Large intestine (tissue), 3 donors: ENCODE results near the gene SETD5. TPM values are rescaled to one million over a fixed set of nuclear protein-coding genes. Genes with fewer than 3 reads are reported as not detected.
"Not testable (repeated sequence)": the region's sequence is repeated elsewhere in the genome, so short reads cannot be mapped to it uniquely, and the experiment has no call there.

Experiments used
- DNase-seq, 2 donors: peaks; one replicate each; pipeline versions ENCODE4 v3.0.0 to v3.0.0-alpha.2; 2013
- H3K27ac ChIP-seq: one replicate; pipeline ENCODE4 v1.5.1; 2013; ENCODE audit warnings: low read length
- H3K27me3 ChIP-seq: 2 replicates; pipeline ENCODE4 v1.6.1; 2013; ENCODE audit warnings: low read length; ENCODE audit not compliant: control insufficient read depth, insufficient read depth
- H3K36me3 ChIP-seq: 2 replicates; pipeline ENCODE4 v1.6.1; 2013; ENCODE audit warnings: low read length; ENCODE audit not compliant: control insufficient read depth, insufficient read depth
- H3K4me1 ChIP-seq: one replicate; pipeline ENCODE4 v1.6.1; 2013; ENCODE audit warnings: low read length; ENCODE audit not compliant: control insufficient read depth, insufficient read depth
- H3K4me3 ChIP-seq: one replicate; pipeline ENCODE4 v1.5.1; 2013; ENCODE audit warnings: low read length
- H3K9me3 ChIP-seq: one replicate; pipeline ENCODE4 v1.6.1; 2013; ENCODE audit warnings: mild to moderate bottlenecking, low read depth, low read length, moderate library complexity; ENCODE audit not compliant: control insufficient read depth
- WGBS: methylation state at CpG from one replicate; pipeline ENCODE4 v1.1.5; 2013; ENCODE audit warnings: low lambda C conversion rate; ENCODE audit not compliant: insufficient coverage; 5-methylcytosine and 5-hydroxymethylcytosine counted together
- polyA plus RNA-seq: library from polyadenylated mRNA; unstranded; fragments of 120-200 nt; gene quantifications from one replicate; pipeline ENCODE4 v1.2.1, GENCODE V29; 2013

Gene SETD5
- polyA plus RNA-seq, 1 donor = 102 TPM

GRCh38 chr3:9455596-9456131, 58.2 kb downstream of the SETD5 start:
- H3K36me3 ChIP-seq = peaks cover 61% of the 10 kb centered on the region
- no peaks in the 10 kb centered on the region for H3K27me3 ChIP-seq
- no peak overlapping the region for H3K27ac ChIP-seq
- 100% methylated on average over 1 of the region's 1 CpG for WGBS
- no peak overlapping the region for H3K4me3 ChIP-seq
- no peaks in the 10 kb centered on the region for H3K4me1 ChIP-seq
- no peaks in the 10 kb centered on the region for H3K9me3 ChIP-seq
- no peak for DNase-seq

- 80% methylated on average over 1 of the region's 3 CpGs for WGBS
- Histone ChIP-seq H3K27ac (no peak overlapping the region), H3K27me3 (no peaks in the 10 kb centered on the region), H3K4me1 (no peaks in the 10 kb centered on the region), H3K9me3 (no peaks in the 10 kb centered on the region), H3K36me3 (peaks cover 83% of the 10 kb centered on the region), H3K4me3 (no peak overlapping the region)
- no peak for DNase-seq
Measured at GRCh38 chr3:9467451-9467850, 70.0 kb downstream of the SETD5 start.

DNA sequence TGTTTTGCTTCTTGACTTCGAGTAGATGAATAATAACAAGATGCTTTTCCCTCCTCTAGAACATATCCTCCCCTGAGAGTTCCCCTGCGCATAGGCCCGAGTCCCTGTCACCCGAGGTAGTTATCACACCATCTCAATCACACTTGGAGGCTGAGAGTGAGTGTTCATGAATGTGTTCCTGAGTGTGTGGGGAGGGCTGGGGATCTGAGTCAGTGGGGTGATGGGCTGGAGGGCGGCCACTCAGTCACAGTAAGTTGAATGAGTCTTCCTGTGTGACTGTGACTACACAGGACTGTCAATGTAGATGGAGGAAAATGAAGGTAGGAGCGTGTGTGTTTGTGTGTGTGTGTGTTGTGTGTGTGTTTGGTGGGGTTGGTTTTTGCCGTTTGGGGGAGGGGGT, 71.0 kb downstream of the SETD5 start:
- no peak for DNase-seq
- no peak overlapping the region for H3K4me3 ChIP-seq
- H3K9me3 ChIP-seq = no peaks in the 10 kb centered on the region
- H3K27ac ChIP-seq = no peak overlapping the region
- 100% methylated on average over 1 of the region's 7 CpGs for WGBS
- no peaks in the 10 kb centered on the region for H3K27me3 ChIP-seq
- H3K4me1 ChIP-seq = no peaks in the 10 kb centered on the region
- H3K36me3 ChIP-seq = peaks cover 85% of the 10 kb centered on the region

DNA sequence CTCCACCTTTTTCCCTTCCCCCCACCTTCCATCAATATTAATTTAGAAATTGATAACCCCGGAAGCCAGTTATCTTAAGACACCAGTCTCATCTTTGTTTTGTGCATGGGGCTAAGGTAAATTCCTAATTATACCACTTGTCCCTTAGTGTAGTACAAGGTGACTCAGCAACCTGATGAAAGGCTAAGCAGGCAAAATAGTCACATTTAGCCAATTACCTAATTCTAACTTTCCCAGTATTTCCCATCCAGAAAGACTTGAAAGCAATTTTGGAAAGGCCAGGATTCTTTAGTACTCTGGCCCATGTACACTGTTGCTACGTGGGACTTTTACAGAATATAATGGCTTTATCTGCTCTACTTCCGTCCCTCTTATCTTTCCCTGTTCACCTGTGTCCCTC, 72.6 kb downstream of the SETD5 start:
- no peaks in the 10 kb centered on the region for H3K27me3 ChIP-seq
- H3K27ac ChIP-seq = no peak overlapping the region
- no peak for DNase-seq
- WGBS = 90% methylated on average over 2 of the region's 3 CpGs
- no peaks in the 10 kb centered on the region for H3K9me3 ChIP-seq
- no peaks in the 10 kb centered on the region for H3K4me1 ChIP-seq
- H3K36me3 ChIP-seq = peaks cover 86% of the 10 kb centered on the region
- no peak overlapping the region for H3K4me3 ChIP-seq

GRCh38 chr3:9473496-9474065, 76.2 kb downstream of the SETD5 start:
- H3K9me3 ChIP-seq = no peaks in the 10 kb centered on the region
- H3K27me3 ChIP-seq = no peaks in the 10 kb centered on the region
- no peak for DNase-seq
- H3K36me3 ChIP-seq = peaks cover 85% of the 10 kb centered on the region
- no peak overlapping the region for H3K4me3 ChIP-seq
- H3K27ac ChIP-seq = no peak overlapping the region
- no peaks in the 10 kb centered on the region for H3K4me1 ChIP-seq

DNA sequence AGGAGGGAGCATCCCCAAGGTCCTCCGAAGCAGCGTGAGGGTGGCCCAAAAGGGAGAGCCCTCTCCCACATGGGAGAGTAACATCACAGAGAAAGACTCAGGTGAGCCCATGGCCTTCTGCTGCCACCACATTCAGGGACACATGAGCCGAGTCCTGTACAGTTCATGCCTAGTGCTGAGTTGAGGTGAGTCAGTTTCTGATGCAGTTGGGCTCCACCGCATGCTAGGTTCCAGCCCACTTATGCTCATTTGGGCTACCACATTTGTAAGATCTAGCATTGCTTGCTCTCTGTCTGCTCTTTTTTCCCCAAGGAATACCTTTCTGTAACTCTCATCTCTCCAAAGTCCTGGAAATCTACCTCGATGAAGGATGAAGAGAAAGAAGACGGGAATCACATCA, 77.1 kb downstream of the SETD5 start:
- H3K36me3 ChIP-seq = peaks cover 88% of the 10 kb centered on the region
- H3K4me1 ChIP-seq = no peaks in the 10 kb centered on the region
- no peak for DNase-seq
- 100% methylated on average over 1 of the region's 6 CpGs for WGBS
- no peak overlapping the region for H3K27ac ChIP-seq
- no peaks in the 10 kb centered on the region for H3K27me3 ChIP-seq
- H3K4me3 ChIP-seq = no peak overlapping the region
- no peaks in the 10 kb centered on the region for H3K9me3 ChIP-seq

GRCh38 chr3:9476935-9477334, 79.5 kb downstream of the SETD5 start:
- no peak for DNase-seq
- peaks cover 84% of the 10 kb centered on the region for H3K36me3 ChIP-seq
- H3K4me3 ChIP-seq = no peak overlapping the region
- no peaks in the 10 kb centered on the region for H3K4me1 ChIP-seq
- no peaks in the 10 kb centered on the region for H3K9me3 ChIP-seq
- H3K27ac ChIP-seq = no peak overlapping the region
- no peaks in the 10 kb centered on the region for H3K27me3 ChIP-seq
- no CpG with 5 or more reads among the region's 5 CpGs for WGBS

DNA sequence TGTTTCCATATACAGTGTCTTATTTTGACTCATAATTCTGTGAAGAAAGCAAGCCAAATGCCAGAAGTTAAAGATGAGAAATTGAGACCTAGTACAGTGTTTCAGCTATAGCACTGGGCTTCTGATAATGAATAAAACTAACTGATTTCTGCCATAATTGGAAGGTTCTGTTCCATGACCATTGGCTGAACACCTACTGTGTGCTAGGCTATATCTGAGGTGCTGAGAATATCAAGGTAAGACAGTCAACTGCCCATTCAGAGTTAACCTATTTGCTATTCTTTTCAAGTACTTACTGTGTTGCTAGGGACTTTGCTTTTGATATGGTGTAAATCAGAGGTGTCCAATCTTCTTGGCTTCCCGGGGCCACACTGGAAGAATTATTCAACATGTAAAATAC, 82.8 kb downstream of the SETD5 start:
- Histone ChIP-seq H3K9me3 (no peaks in the 10 kb centered on the region), H3K36me3 (peaks cover 56% of the 10 kb centered on the region), H3K27ac (no peak overlapping the region), H3K4me1 (no peaks in the 10 kb centered on the region), H3K4me3 (no peak overlapping the region), H3K27me3 (no peaks in the 10 kb centered on the region)
- 83% methylated on average over 1 of the region's 1 CpG for WGBS
- no peak for DNase-seq

- Histone ChIP-seq H3K36me3 (peaks cover 19% of the 10 kb centered on the region), H3K27ac (no peak overlapping the region), H3K4me1 (no peaks in the 10 kb centered on the region), H3K9me3 (peaks cover 7% of the 10 kb centered on the region), H3K27me3 (no peaks in the 10 kb centered on the region), H3K4me3 (no peak overlapping the region)
- DNase-seq = no peak
- WGBS = no CpG with 5 or more reads among the region's 1 CpG
Measured at GRCh38 chr3:9485248-9485647, 87.8 kb downstream of the SETD5 start.

- Histone ChIP-seq H3K27me3 (no peaks in the 10 kb centered on the region), H3K4me1 (no peaks in the 10 kb centered on the region), H3K9me3 (peaks cover 7% of the 10 kb centered on the region), H3K4me3 (no peak overlapping the region), H3K36me3 (peaks cover 3% of the 10 kb centered on the region), H3K27ac (no peak overlapping the region)
- DNase-seq = no peak
- 86% methylated on average over 1 of the region's 3 CpGs for WGBS
Measured at GRCh38 chr3:9491506-9491905, 94.1 kb downstream of the SETD5 start.

- not testable (repeated sequence) for H3K27ac ChIP-seq, H3K27me3 ChIP-seq, H3K4me1 ChIP-seq, H3K36me3 ChIP-seq, H3K4me3 ChIP-seq, H3K9me3 ChIP-seq, DNase-seq
- 67% methylated on average over 5 of the region's 15 CpGs for WGBS
Measured at GRCh38 chr3:9494036-9494435, 96.6 kb downstream of the SETD5 start.
